Effector memory CD4-positive, alpha-beta T cell (primary cell): ENCODE data around the gene CRY1.

Experiments used
- DNase-seq, 3 donors: peaks; one replicate each; pipeline ENCODE4 v3.0.0-alpha.2; 2020
- H3K27ac ChIP-seq: 2 replicates; pipeline ENCODE4 v1.7.0; 2013; ENCODE audit warnings: mild to moderate bottlenecking, low read length, moderate library complexity; ENCODE audit not compliant: insufficient read depth, poor library complexity, severe bottlenecking
- H3K27me3 ChIP-seq: replicated peaks from 2 replicates; pipeline ENCODE4 v1.7.0; 2013; ENCODE audit warnings: mild to moderate bottlenecking, low read length; ENCODE audit not compliant: insufficient read depth, control insufficient read depth, poor library complexity, severe bottlenecking
- H3K36me3 ChIP-seq: 2 replicates; pipeline ENCODE4 v1.7.0; 2013; ENCODE audit warnings: mild to moderate bottlenecking, low read length, moderate library complexity; ENCODE audit not compliant: control insufficient read depth, insufficient read depth
- H3K4me1 ChIP-seq: 2 replicates; pipeline ENCODE4 v1.7.0; 2013; ENCODE audit warnings: low read length, mild to moderate bottlenecking; ENCODE audit not compliant: control insufficient read depth, insufficient read depth, poor library complexity, severe bottlenecking
- H3K4me3 ChIP-seq: 2 replicates; pipeline ENCODE4 v1.7.0; 2013; ENCODE audit warnings: low read length, low read depth, mild to moderate bottlenecking; ENCODE audit not compliant: insufficient read depth, poor library complexity, severe bottlenecking
- H3K9me3 ChIP-seq: 2 replicates; pipeline ENCODE4 v1.7.0; 2013; ENCODE audit warnings: mild to moderate bottlenecking, low read length, moderate library complexity; ENCODE audit not compliant: control insufficient read depth

The CRY1 gene

GRCh38 chr12:106987846-106988245, 105.5 kb downstream of the CRY1 start:
- H3K9me3 ChIP-seq: no peaks in the 10 kb centered on the region

GRCh38 chr12:106986625-106987389, 106.5 kb downstream of the CRY1 start, which contains the start of gene MTERF2:
Gene MTERF2 (minus strand): TSS chr12:106987146. CDS start chr12:106978714, 8,432 bp downstream.
- no peaks in the 10 kb centered on the region for H3K9me3 ChIP-seq
- no peaks in the 10 kb centered on the region for H3K36me3 ChIP-seq
- DNase-seq: peak; percentile 72 to 78 (median 75)
- peak within 1 kb of the TSS; percentile 71 for H3K27ac ChIP-seq
- H3K27me3 ChIP-seq: no peaks in the 10 kb centered on the region
- H3K4me1 ChIP-seq: peaks cover 12% of the 10 kb centered on the region
- H3K4me3 ChIP-seq: peak within 1 kb of the TSS; percentile 90

More at GRCh38 chr12:106987846-106988245, 105.5 kb downstream of the CRY1 start:
- Histone ChIP-seq H3K27me3 (no peaks in the 10 kb centered on the region), H3K4me3 (no peak overlapping the region), H3K36me3 (no peaks in the 10 kb centered on the region), H3K4me1 (peaks cover 12% of the 10 kb centered on the region), H3K27ac (no peak overlapping the region)
- DNase-seq: no peak

GRCh38 chr12:106986135-106986534, 107.2 kb downstream of the CRY1 start:
- Histone ChIP-seq H3K36me3 (no peaks in the 10 kb centered on the region), H3K27me3 (no peaks in the 10 kb centered on the region), H3K9me3 (no peaks in the 10 kb centered on the region), H3K27ac (no peak overlapping the region), H3K4me3 (peak overlapping the region; percentile 90), H3K4me1 (peaks cover 12% of the 10 kb centered on the region)
- DNase-seq: no peak

- no peaks in the 10 kb centered on the region for H3K9me3 ChIP-seq
- DNase-seq: no peak
- no peaks in the 10 kb centered on the region for H3K27me3 ChIP-seq
- H3K36me3 ChIP-seq: no peaks in the 10 kb centered on the region
- H3K27ac ChIP-seq: no peak overlapping the region
- H3K4me1 ChIP-seq: peaks cover 12% of the 10 kb centered on the region
- H3K4me3 ChIP-seq: no peak overlapping the region
These were observed 107.9 kb downstream of the CRY1 start for GRCh38 chr12:106985479-106985878.

- no peak for DNase-seq
- H3K27ac ChIP-seq: no peak overlapping the region
- H3K9me3 ChIP-seq: no peaks in the 10 kb centered on the region
- H3K27me3 ChIP-seq: no peaks in the 10 kb centered on the region
- no peaks in the 10 kb centered on the region for H3K36me3 ChIP-seq
- H3K4me3 ChIP-seq: no peak overlapping the region
- H3K4me1 ChIP-seq: peaks cover 12% of the 10 kb centered on the region
These were observed 108.7 kb downstream of the CRY1 start for GRCh38 chr12:106984588-106985137.

- no peaks in the 10 kb centered on the region for H3K9me3 ChIP-seq
- H3K4me1 ChIP-seq: peaks cover 12% of the 10 kb centered on the region
- H3K36me3 ChIP-seq: no peaks in the 10 kb centered on the region
- H3K27me3 ChIP-seq: no peaks in the 10 kb centered on the region
- no peak for DNase-seq
- H3K27ac ChIP-seq: no peak overlapping the region
- no peak overlapping the region for H3K4me3 ChIP-seq
These were observed 111.1 kb downstream of the CRY1 start for GRCh38 chr12:106982229-106982628.

GRCh38 chr12:106981788-106982187, 111.6 kb downstream of the CRY1 start:
- H3K27ac ChIP-seq: no peak overlapping the region
- no peaks in the 10 kb centered on the region for H3K9me3 ChIP-seq
- no peaks in the 10 kb centered on the region for H3K27me3 ChIP-seq
- no peak overlapping the region for H3K4me3 ChIP-seq
- peaks cover 9% of the 10 kb centered on the region for H3K4me1 ChIP-seq
- no peaks in the 10 kb centered on the region for H3K36me3 ChIP-seq
- no peak for DNase-seq

GRCh38 chr12:106980944-106981343, 112.4 kb downstream of the CRY1 start:
- H3K4me3 ChIP-seq: no peak overlapping the region
- DNase-seq: no peak
- peaks cover 3% of the 10 kb centered on the region for H3K4me1 ChIP-seq
- H3K27me3 ChIP-seq: no peaks in the 10 kb centered on the region
- H3K9me3 ChIP-seq: no peaks in the 10 kb centered on the region
- no peaks in the 10 kb centered on the region for H3K36me3 ChIP-seq
- no peak overlapping the region for H3K27ac ChIP-seq

GRCh38 chr12:106978035-106978800, 115.1 kb downstream of the CRY1 start:
- H3K36me3 ChIP-seq: no peaks in the 10 kb centered on the region
- H3K27ac ChIP-seq: no peak overlapping the region
- H3K9me3 ChIP-seq: no peaks in the 10 kb centered on the region
- DNase-seq: no peak
- H3K4me1 ChIP-seq: no peaks in the 10 kb centered on the region
- no peak overlapping the region for H3K4me3 ChIP-seq
- H3K27me3 ChIP-seq: no peaks in the 10 kb centered on the region

- no peaks in the 10 kb centered on the region for H3K27me3 ChIP-seq
- H3K36me3 ChIP-seq: no peaks in the 10 kb centered on the region
- no peaks in the 10 kb centered on the region for H3K4me1 ChIP-seq
- no peak for DNase-seq
- H3K9me3 ChIP-seq: no peaks in the 10 kb centered on the region
- no peak overlapping the region for H3K27ac ChIP-seq
- H3K4me3 ChIP-seq: no peak overlapping the region
These were observed 116.7 kb downstream of the CRY1 start for GRCh38 chr12:106976668-106977067.
